SK-N-MC (cell line): Measurements from ENCODE around the gene MMP3.

Experiments used
- EZH2 ChIP-seq: fragments of 200-600 bp; sonication (generic); IDR thresholded peaks from one replicate; pipeline ENCODE4 v1.6.1; 2017; ENCODE audit warnings: antibody characterized with exemption
- FOXP2 ChIP-seq: optimal IDR thresholded peaks from 2 replicates; pipeline ENCODE3; 2011; ENCODE audit warnings: mild to moderate bottlenecking, moderate library complexity; ENCODE audit not compliant: insufficient read depth; ENCODE audit errors: extremely low read length, control extremely low read depth
- POLR2AphosphoS5 ChIP-seq: IDR thresholded peaks from 2 replicates; pipeline ENCODE4 v1.6.1; 2012; ENCODE audit warnings: mild to moderate bottlenecking, low read depth, low read length, borderline replicate concordance

GRCh38 chr11:102864724-102865123 is 21.3 kb upstream of the MMP3 start:
- TF ChIP-seq POLR2AphosphoS5 (no peak), EZH2 (no peak), FOXP2 (no peak)
